GM19372 (cell line): ENCODE results near the gene DHFR.

Experiments used
- ATAC-seq: cut with Tn5 transposase; IDR thresholded peaks from one replicate; pipeline ENCODE4 v1.9.1; 2021; ENCODE audit warnings: mild to moderate bottlenecking, low read depth, moderate library complexity; ENCODE audit not compliant: unreplicated experiment

Gene DHFR

DNA sequence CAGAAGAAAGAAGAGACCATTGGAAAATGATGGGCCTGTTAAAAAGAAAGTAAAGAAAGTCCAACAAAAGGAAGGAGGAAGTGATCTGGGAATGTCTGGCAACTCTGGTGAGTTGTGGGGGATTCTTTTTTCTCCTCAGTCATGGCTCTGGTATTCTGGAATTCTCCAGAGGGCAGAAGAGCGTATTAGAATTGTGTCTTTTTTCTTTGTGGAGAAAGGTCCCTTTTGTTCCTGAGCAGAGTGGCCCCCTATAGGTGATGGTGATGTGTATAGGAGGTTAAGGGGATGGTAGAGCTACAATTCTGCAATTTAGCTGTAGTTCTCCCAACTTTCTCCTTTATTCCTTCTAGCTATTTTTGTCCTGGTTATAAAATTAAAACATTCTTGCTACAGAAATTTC, 1.6 kb upstream of the DHFR start:
- no peak for ATAC-seq

DNA sequence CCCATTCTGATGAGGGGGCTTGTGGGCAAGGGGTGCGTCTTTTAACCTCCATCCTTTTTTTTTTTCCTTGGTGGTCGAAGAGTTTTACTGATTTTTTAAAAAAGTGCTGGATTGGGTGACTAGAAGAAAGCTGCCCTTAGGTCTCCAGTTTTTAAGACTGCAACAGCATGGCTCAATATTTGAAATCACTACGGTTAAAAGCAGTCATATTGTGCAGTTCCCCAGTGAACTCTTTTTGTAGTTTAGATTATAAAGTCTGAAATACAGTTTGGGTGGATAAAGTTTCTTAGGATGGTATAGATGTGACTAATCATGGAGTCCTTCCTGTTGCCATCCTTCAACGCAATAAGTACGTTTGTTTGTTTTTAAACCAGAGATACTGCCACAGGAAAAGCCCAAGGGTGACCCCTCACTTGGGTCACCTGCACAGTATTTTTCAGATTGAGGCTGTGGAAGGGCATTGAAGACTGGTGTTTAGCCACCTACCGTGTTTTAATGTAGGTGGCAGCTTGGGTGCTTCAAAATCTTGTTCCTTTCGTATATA, 520 bp upstream of the DHFR start:
- no peak for ATAC-seq

GRCh38 chr5:80654054-80654390, 761 bp downstream of the DHFR start:
- ATAC-seq, result no peak

DNA sequence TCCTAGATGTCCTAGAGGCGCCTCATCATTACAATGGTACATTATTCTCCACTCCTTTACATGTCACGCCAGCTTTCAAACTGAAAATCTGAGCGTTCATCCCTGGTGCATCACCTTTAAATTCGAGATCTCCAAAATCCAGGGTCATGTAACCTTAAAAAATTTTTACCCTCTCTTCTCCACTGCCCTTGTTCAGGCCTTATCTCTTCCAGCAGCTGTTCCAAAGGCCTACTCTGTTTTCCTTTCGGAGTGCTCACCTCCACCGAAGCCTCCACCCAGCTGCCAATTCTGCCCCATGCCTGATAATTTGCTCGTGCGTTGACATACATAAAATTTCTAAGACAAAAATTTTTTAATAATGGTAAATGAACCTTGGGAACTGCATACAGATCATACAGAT, 1.3 kb downstream of the DHFR start:
- no peak for ATAC-seq

- ATAC-seq, result no peak
These were observed 7.9 kb downstream of the DHFR start for GRCh38 chr5:80646926-80647325.

- no peak for ATAC-seq
These were observed 9.9 kb downstream of the DHFR start for GRCh38 chr5:80644900-80645299.

DNA sequence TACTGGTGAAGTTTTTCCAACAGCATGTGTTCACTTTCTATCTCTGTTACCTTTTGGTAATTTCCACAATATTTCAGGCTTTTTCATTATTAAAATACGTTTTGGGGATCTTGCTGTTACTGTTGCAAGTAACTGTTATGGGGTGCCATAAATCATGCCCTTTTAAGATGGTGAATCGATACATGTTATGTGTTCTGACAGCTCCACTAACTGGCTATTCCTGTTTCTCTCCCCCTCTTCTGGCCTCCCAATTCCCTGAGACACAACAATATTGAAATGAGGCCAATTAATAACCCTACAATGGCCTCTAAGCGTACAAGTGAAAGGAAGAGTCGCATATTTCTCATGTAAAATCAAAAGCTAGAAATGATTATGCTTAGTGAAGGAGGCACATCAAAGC, 13.4 kb downstream of the DHFR start:
- no peak for ATAC-seq

DNA sequence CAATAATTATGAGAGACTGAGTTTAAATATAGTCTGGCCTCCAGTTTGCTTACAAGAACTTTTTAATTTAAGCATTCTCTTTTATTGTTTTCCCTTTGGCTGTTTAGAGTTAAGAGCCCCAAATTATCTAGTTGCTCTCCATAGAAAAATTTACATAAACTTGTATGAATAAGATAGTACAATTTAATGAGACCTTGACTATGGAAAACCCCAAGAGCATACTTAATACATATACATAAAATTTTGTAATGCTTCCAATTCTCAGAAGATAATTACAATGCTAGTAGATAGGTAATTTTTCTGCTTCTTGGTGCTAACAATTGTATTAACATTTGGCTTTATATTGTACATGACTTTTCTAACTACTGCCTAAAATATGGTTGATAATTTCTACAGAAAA, 20.6 kb downstream of the DHFR start:
- ATAC-seq, result no peak

DNA sequence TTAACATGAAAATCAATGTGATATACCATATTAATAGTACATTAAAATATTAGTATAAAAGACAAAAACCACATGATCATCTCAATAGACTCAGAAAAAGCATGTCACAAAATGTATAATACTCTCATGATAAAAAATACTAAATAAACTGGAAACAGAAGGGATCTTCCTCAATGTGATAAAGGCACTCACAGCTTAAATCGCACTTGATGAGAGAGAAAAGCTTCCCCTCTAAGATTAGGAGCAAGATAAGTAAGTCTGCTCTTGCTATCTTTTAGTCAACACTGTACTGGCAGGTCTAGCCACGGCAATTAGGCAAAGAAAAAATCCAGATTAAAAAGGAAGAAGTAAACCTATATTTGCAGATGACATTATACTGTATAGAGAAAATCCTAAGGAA, 22.1 kb downstream of the DHFR start:
- no peak for ATAC-seq

GRCh38 chr5:80631278-80632259, 23.2 kb downstream of the DHFR start:
- no peak for ATAC-seq

DNA sequence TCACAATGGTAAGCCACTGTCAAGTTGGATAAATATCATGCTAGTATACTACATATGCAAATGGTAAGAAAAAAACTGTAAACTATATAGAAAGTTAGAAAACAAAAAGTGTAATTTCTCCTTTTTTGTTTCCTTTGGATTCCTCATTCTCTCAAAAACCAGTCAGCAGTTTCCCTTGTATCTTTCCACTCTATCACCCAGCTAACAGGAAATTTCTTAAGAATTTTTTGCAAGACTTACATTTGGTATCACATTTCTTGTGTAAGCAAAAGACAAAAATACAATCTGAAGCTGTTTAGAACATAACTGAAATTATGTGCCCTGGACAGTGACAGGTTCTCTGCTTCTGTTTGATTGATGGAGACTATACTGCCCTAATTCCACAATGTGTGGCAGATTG, 25.5 kb downstream of the DHFR start:
- ATAC-seq, result no peak

DNA sequence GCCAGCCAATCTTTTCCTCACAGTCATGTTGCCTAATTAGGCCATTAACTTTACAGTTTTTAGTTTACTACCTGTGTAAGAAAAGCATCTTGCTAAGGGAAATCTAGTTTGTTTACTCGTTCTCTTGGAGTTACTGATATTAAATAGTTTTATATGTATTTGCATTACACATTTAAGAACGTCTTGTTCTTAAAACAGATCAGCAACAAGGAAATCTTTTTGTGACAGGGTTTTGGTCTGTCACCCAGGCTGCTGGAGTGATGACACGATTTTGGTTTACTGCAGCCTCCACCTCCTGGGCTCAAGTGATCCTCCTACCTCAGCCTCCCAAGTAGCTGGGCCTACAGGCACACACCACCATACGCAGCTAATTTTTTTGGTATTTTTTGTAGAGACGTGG, 29.6 kb downstream of the DHFR start:
- no peak for ATAC-seq

GRCh38 chr5:80623999-80624398, 30.8 kb downstream of the DHFR start:
- no peak for ATAC-seq

GRCh38 chr5:80622756-80623155, 32.0 kb downstream of the DHFR start:
- ATAC-seq, result no peak

DNA sequence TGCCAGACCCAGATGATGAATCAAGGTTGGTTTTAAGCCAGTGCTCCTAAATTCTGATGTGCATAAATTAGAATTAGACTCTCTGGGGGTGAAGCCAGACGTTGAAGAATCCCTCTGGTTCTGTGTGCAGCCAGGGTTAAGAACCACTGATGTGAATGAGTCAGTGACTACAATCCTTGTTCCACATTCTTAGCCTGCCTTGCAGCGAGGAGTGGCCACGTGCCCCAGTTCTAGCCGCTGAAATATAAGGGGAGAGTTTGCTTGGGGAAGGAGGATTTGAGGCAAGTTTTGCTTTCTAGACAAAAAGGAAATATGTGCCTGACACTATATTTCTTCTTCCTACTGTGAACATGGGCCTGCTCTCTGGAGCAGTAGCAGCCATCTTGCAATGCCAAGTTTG, 34.6 kb downstream of the DHFR start:
- ATAC-seq, result no peak

GRCh38 chr5:80619086-80619485, 35.7 kb downstream of the DHFR start:
- ATAC-seq, result no peak

GRCh38 chr5:80618438-80618837, 36.3 kb downstream of the DHFR start:
- no peak for ATAC-seq

GRCh38 chr5:80615266-80615914, 39.4 kb downstream of the DHFR start:
- ATAC-seq, result no peak

GRCh38 chr5:80609692-80610091, 45.1 kb downstream of the DHFR start:
- ATAC-seq, result no peak

DNA sequence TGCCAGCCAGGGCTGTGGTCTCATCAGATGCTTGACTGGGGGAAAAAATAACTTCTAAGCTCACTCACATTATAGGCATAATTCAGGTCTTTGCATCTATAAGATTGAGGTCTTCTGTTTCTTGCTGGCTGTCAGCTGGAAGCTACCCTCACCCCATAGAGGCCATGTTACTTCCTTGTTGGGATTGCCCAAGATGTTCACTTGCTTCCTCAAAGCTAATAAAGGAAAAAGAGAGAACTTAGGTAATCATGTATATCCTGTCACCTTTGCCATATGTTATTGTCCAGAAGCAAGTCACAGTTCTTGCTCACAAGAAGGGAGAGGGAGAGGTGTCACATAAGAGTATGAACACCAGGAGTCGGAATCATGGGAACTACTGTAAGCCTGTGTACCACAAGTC, 46.1 kb downstream of the DHFR start:
- no peak for ATAC-seq

- peak; percentile 61 for ATAC-seq
These were observed 47.0 kb downstream of the DHFR start for GRCh38 chr5:80607832-80608231.

DNA sequence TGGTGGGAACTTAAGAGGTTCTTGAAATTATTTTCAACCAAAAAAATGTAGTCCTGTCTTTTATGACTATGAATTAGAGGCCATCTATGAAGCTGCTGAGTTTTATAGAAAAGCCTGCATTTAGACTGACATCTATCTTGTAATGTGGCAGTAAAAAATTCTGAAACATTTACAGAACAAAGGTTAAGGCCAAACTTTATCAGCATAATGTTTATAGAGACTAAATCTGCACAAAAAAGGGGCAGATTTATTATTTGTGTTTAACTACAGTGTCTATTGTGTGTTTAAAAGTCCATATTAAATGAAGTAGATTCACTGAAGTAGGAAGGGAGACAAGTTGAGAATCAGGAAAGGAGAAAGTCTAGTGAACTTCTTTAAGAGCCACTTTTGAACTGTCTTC, 47.4 kb downstream of the DHFR start:
- no peak for ATAC-seq
